GM06990 (cell line): ENCODE measurements around the gene NEK10.

Source experiments
- DNase-seq: peaks from one replicate; pipeline ENCODE4 v3.0.0-alpha.2; 2011; ENCODE audit not compliant: insufficient read length; ENCODE audit errors: extremely low read depth
- H3K27me3 ChIP-seq: replicated peaks from 2 replicates; pipeline ENCODE4 v1.6.0; 2011; ENCODE audit warnings: low read length; ENCODE audit not compliant: control insufficient read depth, insufficient read depth
- H3K36me3 ChIP-seq: 2 replicates; pipeline ENCODE4 v1.5.1; 2011; ENCODE audit warnings: low read length; ENCODE audit not compliant: control insufficient read depth, insufficient read depth
- H3K4me3 ChIP-seq: replicated peaks from 2 replicates; pipeline ENCODE4 v1.5.1; 2011; ENCODE audit warnings: low read depth, mild to moderate bottlenecking, control low read depth, low read length
- CTCF ChIP-seq: IDR thresholded peaks from 2 replicates; pipeline ENCODE4 v1.5.1; 2011; ENCODE audit warnings: low read length, control low read depth, mild to moderate bottlenecking, inconsistent platforms; ENCODE audit not compliant: insufficient read depth, poor library complexity, severe bottlenecking

Gene NEK10

GRCh38 chr3:27097182-27097581, 272.0 kb downstream of the NEK10 start:
- no peak for TF ChIP-seq CTCF

GRCh38 chr3:27095553-27096222, 273.5 kb downstream of the NEK10 start:
- no peaks in the 10 kb centered on the region for H3K27me3 ChIP-seq
- no peak for TF ChIP-seq CTCF
- no peak for DNase-seq
- no peaks in the 10 kb centered on the region for H3K36me3 ChIP-seq
- H3K4me3 ChIP-seq, result no peak overlapping the region

More at GRCh38 chr3:27097182-27097581, 272.0 kb downstream of the NEK10 start:
- no peak overlapping the region for H3K4me3 ChIP-seq
- H3K36me3 ChIP-seq, result no peaks in the 10 kb centered on the region
- no peak for DNase-seq
- H3K27me3 ChIP-seq, result no peaks in the 10 kb centered on the region

GRCh38 chr3:27094721-27095120, 274.5 kb downstream of the NEK10 start:
- Histone ChIP-seq H3K4me3 (no peak overlapping the region), H3K36me3 (no peaks in the 10 kb centered on the region), H3K27me3 (no peaks in the 10 kb centered on the region)
- TF ChIP-seq CTCF, result no peak
- no peak for DNase-seq

- no peak for DNase-seq
- no peak for TF ChIP-seq CTCF
- Histone ChIP-seq H3K36me3 (no peaks in the 10 kb centered on the region), H3K4me3 (no peak overlapping the region), H3K27me3 (no peaks in the 10 kb centered on the region)
Measured at GRCh38 chr3:27093771-27094170, 275.4 kb downstream of the NEK10 start.

GRCh38 chr3:27090275-27091041, 278.7 kb downstream of the NEK10 start:
- H3K27me3 ChIP-seq, result no peaks in the 10 kb centered on the region
- H3K4me3 ChIP-seq, result no peak overlapping the region
- H3K36me3 ChIP-seq, result no peaks in the 10 kb centered on the region
- no peak for DNase-seq
- TF ChIP-seq CTCF, result no peak

- no peak for TF ChIP-seq CTCF
- DNase-seq, result no peak
- H3K36me3 ChIP-seq, result no peaks in the 10 kb centered on the region
- no peak overlapping the region for H3K4me3 ChIP-seq
- H3K27me3 ChIP-seq, result no peaks in the 10 kb centered on the region
Measured at GRCh38 chr3:27089645-27090044, 279.5 kb downstream of the NEK10 start.
